GM12878 (cell line): ENCODE results near the gene NOL8. TPM values are rescaled to one million over a fixed set of nuclear protein-coding genes. Genes with fewer than 3 reads are reported as not detected.

Experiments
- ATAC-seq: fragments of 200-7000 bp; cut with Tn5 transposase; 3 replicates; pipeline ENCODE4 v1.9.1; 2020; ENCODE audit warnings: mild to moderate bottlenecking, moderate library complexity
- BruUV-seq: library from RNA; stranded (reverse); fragments of 400-500 nt; replicated peaks from 2 replicates; lab custom pipeline; 2021; lab: Mats Ljungman, UMichigan
- CTCF ChIA-PET: fragments of 300-600 bp; sonication (Branson Sonifier 250); formaldehyde crosslinking; extraction: SDS; loops from one replicate; lab custom pipeline; 2021; ENCODE audit warnings: inconsistent platforms; lab: Yijun Ruan, JAX
- POLR2A ChIA-PET: fragments of 350-600 bp; formaldehyde crosslinking; extraction: SDS; loops from one replicate; lab custom pipeline; 2021; ENCODE audit warnings: inconsistent platforms; lab: Charles Lee
- RAD21 ChIA-PET: fragments of 300-600 bp; sonication (Branson Sonifier 250); formaldehyde crosslinking; loops from one replicate; lab custom pipeline; 2023; ENCODE audit warnings: antibody characterized with exemption; ENCODE audit not compliant: unreplicated experiment; lab: Charles Lee
- SMC1A ChIA-PET: fragments of 300-600 bp; sonication (Branson Sonifier 250); formaldehyde crosslinking; loops from one replicate; lab custom pipeline; 2023; ENCODE audit not compliant: unreplicated experiment, uncharacterized antibody; lab: Charles Lee
- DNase-seq: peaks from one replicate; pipeline ENCODE4 v3.0.0-alpha.2; 2011; ENCODE audit warnings: low read depth, low spot score
- FAIRE-seq: peaks from 3 replicates; lab custom pipeline; 2011; peaks lifted over from hg19 to GRCh38; lab: Jason Lieb, UNC
- H2AFZ ChIP-seq: 2 replicates; pipeline ENCODE4 v1.6.0; 2011; ENCODE audit warnings: low read depth, low read length, control low read depth; ENCODE audit not compliant: control insufficient read depth
- H3K27ac ChIP-seq: 2 replicates; pipeline ENCODE4 v1.5.1; 2011; ENCODE audit warnings: control low read depth; ENCODE audit not compliant: control insufficient read depth, insufficient read depth
- H3K27me3 ChIP-seq, 2 experiments: replicated peaks in 1 of 2; 2 replicates each; pipeline versions ENCODE4 v1.6.0 to v1.6.1; 2011; ENCODE audit warnings: low read length in 1 of 2; ENCODE audit not compliant: control insufficient read depth in 2 of 2, insufficient read depth in 2 of 2
- H3K36me3 ChIP-seq, 2 experiments: 2 replicates each; pipeline ENCODE4 v1.5.1; 2011; ENCODE audit warnings: low read length in 1 of 2; ENCODE audit not compliant: control insufficient read depth in 2 of 2, insufficient read depth in 2 of 2
- H3K4me1 ChIP-seq: 2 replicates; pipeline ENCODE4 v1.6.1; 2011; ENCODE audit warnings: mild to moderate bottlenecking, low read length, moderate library complexity, mixed read lengths; ENCODE audit not compliant: control insufficient read depth, insufficient read depth
- H3K4me2 ChIP-seq: 2 replicates; pipeline ENCODE4 v1.6.0; 2011; ENCODE audit warnings: control low read depth; ENCODE audit not compliant: control insufficient read depth, insufficient read depth
- H3K4me3 ChIP-seq: fragments of 200-600 bp; sonication (generic); 2 replicates; pipeline ENCODE4 v1.5.1; 2016
- H3K79me2 ChIP-seq: 2 replicates; pipeline ENCODE4 v1.6.0; 2011; ENCODE audit warnings: low read length; ENCODE audit not compliant: control insufficient read depth, insufficient read depth
- H3K9ac ChIP-seq: 2 replicates; pipeline ENCODE4 v1.8.0; 2011; ENCODE audit warnings: low read length, control low read depth, mixed read lengths; ENCODE audit not compliant: control insufficient read depth, insufficient read depth
- H3K9me3 ChIP-seq: replicated peaks from 3 replicates; pipeline ENCODE4 v1.5.1; 2011; ENCODE audit warnings: mild to moderate bottlenecking, low read length; ENCODE audit not compliant: control insufficient read depth, insufficient read depth
- H4K20me1 ChIP-seq: 2 replicates; pipeline ENCODE4 v1.6.0; 2011; ENCODE audit not compliant: control insufficient read depth, insufficient read depth
- ATF2 ChIP-seq: IDR thresholded peaks from 2 replicates; pipeline ENCODE4 v1.6.1; 2012; ENCODE audit warnings: low read length, inconsistent platforms
- CBX5 ChIP-seq: sonication (generic); IDR thresholded peaks from 2 replicates; pipeline ENCODE4 v1.6.1; 2016; ENCODE audit warnings: low read depth, moderate library complexity, mild to moderate bottlenecking, inconsistent platforms
- CEBPB ChIP-seq, 2 experiments: fragments of 150-350 bp in 1 of 2; IDR thresholded peaks; 2 replicates each; pipeline ENCODE4 v1.6.1; 2012 to 2014; ENCODE audit warnings: low read depth in 2 of 2, low read length in 2 of 2, borderline replicate concordance in 1 of 2, inconsistent platforms in 1 of 2
- IKZF1 ChIP-seq: fragments of 450-650 bp; conservative IDR thresholded peaks from 2 replicates; pipeline ENCODE4 v1.6.1; 2017; ENCODE audit warnings: antibody characterized with exemption, mild to moderate bottlenecking
- MAX ChIP-seq: IDR thresholded peaks from 2 replicates; pipeline ENCODE4 v1.6.1; 2012; ENCODE audit warnings: low read depth, low read length, improper control_type of control experiment
- MXI1 ChIP-seq: fragments of 150-350 bp; IDR thresholded peaks from 2 replicates; pipeline ENCODE4 v1.6.1; 2011; ENCODE audit warnings: low read depth, mild to moderate bottlenecking, inconsistent platforms, low read length, improper control_type of control experiment
- NFXL1 ChIP-seq: fragments of 450-650 bp; IDR thresholded peaks from 2 replicates; pipeline ENCODE4 v1.6.1; 2017; ENCODE audit warnings: antibody characterized with exemption, mild to moderate bottlenecking, borderline replicate concordance
- POLR2AphosphoS5 ChIP-seq: IDR thresholded peaks from 2 replicates; pipeline ENCODE4 v1.6.1; 2011; ENCODE audit warnings: mild to moderate bottlenecking, low read length, inconsistent platforms
- RUNX3 ChIP-seq: IDR thresholded peaks from 2 replicates; pipeline ENCODE4 v1.6.1; 2012; ENCODE audit warnings: low read length, inconsistent platforms
- ZNF622 ChIP-seq: fragments of 450-650 bp; IDR thresholded peaks from 2 replicates; pipeline ENCODE4 v1.6.1; 2017; ENCODE audit warnings: mild to moderate bottlenecking, inconsistent platforms
- WGBS: methylation state at CpG from one replicate; pipeline ENCODE4 v1.1.6; 2016; ENCODE audit warnings: low lambda C conversion rate; ENCODE audit not compliant: insufficient replicate concordance, insufficient coverage; ENCODE audit errors: missing lambda C conversion rate; 5-methylcytosine and 5-hydroxymethylcytosine counted together
- in situ Hi-C: fragments of 300-500 bp; cut with MboI; formaldehyde crosslinking; loops from 9 replicates; pipeline ENCODE4 v1.14.3; 2018; ENCODE audit warnings: mixed read lengths
- intact Hi-C: fragments of 100-400 bp; cut with micrococcal nuclease; formaldehyde crosslinking; loops from one replicate; pipeline ENCODE4 v1.14.2; 2022; ENCODE audit not compliant: unreplicated experiment
- polyA plus RNA-seq, 11 experiments: library from polyadenylated mRNA; depleted of rRNA in 4 of 11; unstranded in 6 of 11; stranded (reverse) in 5 of 11; fragments of >200 nt; fragmentation: Nextera tagmentation in 4 of 11; fragmentation: Illumina TruSeq in 1 of 11; extraction: Ambion mirVana in 4 of 11; extraction: Trizol in 1 of 11; gene quantifications; 1 replicate in 1 of 11; 2 replicates in 10 of 11; pipeline versions ENCODE4 v1.2.1 to v1.2.3, GENCODE V29; 2011 to 2016; ENCODE audit warnings: inconsistent platforms in 2 of 11, missing spikeins in 2 of 11, low read depth in 1 of 11
- total RNA-seq, 4 experiments: library from RNA; depleted of rRNA in 3 of 4; stranded (reverse); fragments of >200 nt in 3 of 4; fragmentation: Illumina TruSeq in 1 of 4; extraction: Trizol in 1 of 4; gene quantifications; 2 replicates each; pipeline versions ENCODE4 v1.2.1 to v1.2.3, GENCODE V29; 2013 to 2021

NOL8 gene
- total and polyA plus RNA-seq, 10 of the 15 experiments (the other 5 are each of a cell fraction or from before 2014, with no cell fraction given) = 33.6 to 58.6 (median 49.2) TPM

DNA sequence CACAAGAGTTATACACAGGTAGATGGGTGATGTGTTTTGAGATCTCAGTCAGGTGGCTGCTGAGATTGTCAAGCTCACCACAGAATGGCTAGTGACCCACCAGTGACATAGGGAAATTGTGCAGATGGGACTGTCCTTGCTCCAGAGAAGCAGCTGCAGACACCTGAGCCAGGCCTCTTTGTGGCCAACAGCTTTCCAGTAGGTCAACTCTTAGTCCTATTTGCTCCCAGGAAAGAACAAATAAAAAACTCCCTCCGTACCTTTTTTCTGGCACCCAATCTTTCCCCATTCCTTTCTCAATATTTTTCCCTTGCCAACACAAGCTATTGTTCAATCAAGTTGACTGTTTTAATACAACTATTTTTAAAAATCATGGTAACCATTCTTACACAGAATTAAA is 45.8 kb downstream of the NOL8 start:
- WGBS = 100% methylated on average over 1 of the region's 1 CpG
- H3K27me3 ChIP-seq = no peaks in the 10 kb centered on the region
- RAD21 ChIA-PET = no interaction called here
- intact Hi-C loops (no loop called here), in situ Hi-C loops (no loop called here)
- TF ChIP-seq NFXL1 (no peak), CEBPB (IDR thresholded peaks at IDR 0.05; ENCODE audit: borderline replicate concordance in 1 of 2, low read depth in 2 of 2, low read length in 2 of 2) (no peak), MAX (no peak), CBX5 (no peak), ATF2 (no peak), IKZF1 (no peak), RUNX3 (no peak), ZNF622 (no peak), MXI1 (no peak), POLR2AphosphoS5 (no peak)
- H3K9me3 ChIP-seq = no peaks in the 10 kb centered on the region
- H3K9ac ChIP-seq = no peak overlapping the region
- POLR2A ChIA-PET = interaction anchor here (1.4 kb wide), 1 partner anchor 16 kb away, joined by 3 read pairs; no protein-coding TSS in a partner anchor
- H3K27ac ChIP-seq = no peak overlapping the region
- H2AFZ ChIP-seq = no peak overlapping the region
- no peaks in the 10 kb centered on the region for H3K4me1 ChIP-seq
- no peaks in the 10 kb centered on the region; the same call in 1 of the 2 replicates for H3K79me2 ChIP-seq
- SMC1A ChIA-PET = interaction anchor here (0.7 to 1.6 kb wide), 5 partner anchors 12 to 48 kb away, joined by 3 to 4 read pairs (median 3); no protein-coding TSS in a partner anchor
- FAIRE-seq = no peak
- CTCF ChIA-PET = interaction anchor here (0.8 to 2.0 kb wide), 6 partner anchors 10 to 355 kb away, joined by 3 to 6 read pairs (median 4); no protein-coding TSS in a partner anchor
- no peaks in the 10 kb centered on the region for H4K20me1 ChIP-seq
- H3K4me3 ChIP-seq = no peak overlapping the region
- H3K36me3 ChIP-seq = peaks cover 18 to 39% of the 10 kb centered on the region in 2 experiments
- BruUV-seq = no TSS peak
- no peak for ATAC-seq
- no peak overlapping the region for H3K4me2 ChIP-seq
- DNase-seq = no peak
